Renal pelvis (tissue), 4 donors: Measurements from ENCODE around the gene WNK4. TPM values are rescaled to one million over a fixed set of nuclear protein-coding genes. Genes with fewer than 3 reads are reported as not detected.
"Not testable (repeated sequence)": the region's sequence is repeated elsewhere in the genome, so short reads cannot be mapped to it uniquely, and the experiment has no call there.

ENCODE experiments used
- DNase-seq: peaks from one replicate; pipeline ENCODE4 v3.0.0-alpha.2; 2013
- polyA plus RNA-seq, 3 donors: library from polyadenylated mRNA; unstranded; fragments of 120-200 nt; gene quantifications; one replicate each; pipeline ENCODE4 v1.2.1, GENCODE V29; 2013; ENCODE audit not compliant: insufficient read length in 3 of 3

Gene WNK4
- polyA plus RNA-seq, 3 donors: 9.1 to 13.8 (median 9.3) TPM

GRCh38 chr17:42768006-42768405 lies 12.4 kb upstream of the WNK4 start:
- DNase-seq: not testable (repeated sequence)

DNA sequence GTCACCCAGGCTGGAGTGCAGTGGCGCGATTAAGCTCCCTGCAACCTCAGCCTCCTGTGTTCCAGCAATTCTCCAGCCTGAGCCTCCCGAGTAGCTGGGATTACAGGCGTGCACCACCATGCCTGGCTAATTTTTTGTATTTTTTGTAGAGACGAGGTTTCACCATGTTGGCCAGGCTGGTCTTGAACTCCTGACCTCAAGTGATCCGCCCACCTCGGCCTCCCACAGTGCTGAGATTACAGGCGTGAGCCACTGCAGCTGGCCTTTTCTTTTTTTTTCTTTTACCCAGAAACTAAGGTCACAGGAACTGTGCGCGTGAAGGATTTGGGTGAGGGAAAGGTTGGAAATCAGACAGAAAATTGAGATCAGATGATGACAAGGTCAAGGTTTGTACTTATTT lies 10.4 kb upstream of the WNK4 start:
- not testable (repeated sequence) for DNase-seq

DNA sequence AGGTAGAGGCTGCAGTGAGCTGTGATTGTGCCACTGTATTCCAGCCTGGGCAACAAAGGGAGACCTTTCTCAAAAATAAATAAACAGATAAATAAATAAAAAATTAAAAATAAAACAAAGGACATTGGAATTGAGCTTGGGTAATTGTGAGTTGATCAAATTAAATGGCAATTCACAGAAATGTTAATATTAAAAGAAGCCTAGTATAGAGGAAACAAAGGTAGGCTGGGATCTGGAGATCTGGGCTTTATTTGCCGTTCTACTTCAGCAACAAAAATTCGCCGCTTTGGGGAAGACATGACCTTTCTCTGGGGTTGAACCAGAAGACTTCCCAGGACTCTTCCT lies 7.5 kb upstream of the WNK4 start:
- no peak for DNase-seq

DNA sequence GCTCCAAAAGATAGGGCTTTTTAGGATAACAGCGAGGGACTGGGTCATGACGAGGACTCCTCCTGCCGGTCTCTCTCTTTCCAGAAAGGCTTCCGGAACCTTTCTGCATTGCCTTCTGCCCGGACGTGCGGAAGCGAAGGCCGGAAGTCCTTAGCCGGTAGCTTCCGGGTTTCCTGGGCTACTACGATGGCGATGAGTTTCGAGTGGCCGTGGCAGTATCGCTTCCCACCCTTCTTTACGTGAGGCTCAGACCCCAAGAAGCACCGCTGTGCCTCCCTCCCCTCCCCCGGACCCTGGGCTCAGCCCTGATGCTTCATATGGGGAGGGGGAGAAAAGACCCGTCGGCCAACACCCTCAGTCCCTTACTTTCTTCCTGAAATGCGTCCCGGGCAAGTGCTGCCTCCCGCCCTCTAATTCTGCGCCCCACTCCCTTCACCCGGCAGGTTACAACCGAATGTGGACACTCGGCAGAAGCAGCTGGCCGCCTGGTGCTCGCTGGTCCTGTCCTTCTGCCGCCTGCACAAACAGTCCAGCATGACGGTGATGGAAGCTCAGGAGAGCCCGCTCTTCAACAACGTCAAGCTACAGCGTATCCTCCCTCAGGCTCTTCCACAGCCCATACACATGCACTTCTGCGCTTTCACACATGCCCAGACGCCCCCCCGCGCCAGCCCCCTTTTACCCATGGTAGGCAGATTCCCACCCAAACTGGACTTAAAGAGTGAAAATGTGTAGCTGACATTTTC lies 6.9 kb upstream of the WNK4 start, which contains the start of gene VPS25:
Gene VPS25 (plus strand): TSS at position 160 of the 746 bp plus-strand sequence. CDS start 27 bp downstream, at position 187.
- peak; percentile 83 for DNase-seq

DNA sequence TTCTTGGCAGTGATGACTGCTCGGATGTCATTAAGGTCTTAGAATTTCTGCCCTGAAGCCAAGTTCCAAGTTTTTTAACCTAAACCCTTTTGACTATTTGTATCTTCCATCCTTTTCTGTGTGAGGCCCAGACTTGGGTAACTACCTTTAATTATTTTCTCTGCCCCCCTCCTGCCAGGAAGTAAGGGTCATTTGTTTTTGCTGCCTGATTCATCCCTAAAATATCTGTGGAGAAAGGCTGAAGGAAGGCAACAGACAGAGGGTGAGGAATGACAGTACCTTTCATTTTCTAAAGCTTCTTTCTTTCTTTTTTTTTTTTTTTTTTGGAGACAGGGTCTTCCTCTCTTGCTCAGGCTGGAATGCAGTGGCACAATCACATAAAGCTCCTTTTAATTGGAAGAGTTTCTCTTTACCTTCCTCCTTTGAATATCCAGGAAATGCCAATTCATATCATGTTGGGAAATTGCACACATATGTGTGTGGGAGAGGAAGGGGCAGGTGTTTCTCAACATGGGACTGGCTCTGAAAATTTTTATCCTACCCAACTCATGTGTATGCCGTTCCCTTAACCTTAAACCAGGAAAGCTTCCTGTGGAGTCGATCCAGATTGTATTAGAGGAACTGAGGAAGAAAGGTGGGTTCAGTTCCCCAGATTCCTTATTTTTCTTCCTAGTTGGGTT lies 6.2 kb upstream of the WNK4 start:
- no peak for DNase-seq

DNA sequence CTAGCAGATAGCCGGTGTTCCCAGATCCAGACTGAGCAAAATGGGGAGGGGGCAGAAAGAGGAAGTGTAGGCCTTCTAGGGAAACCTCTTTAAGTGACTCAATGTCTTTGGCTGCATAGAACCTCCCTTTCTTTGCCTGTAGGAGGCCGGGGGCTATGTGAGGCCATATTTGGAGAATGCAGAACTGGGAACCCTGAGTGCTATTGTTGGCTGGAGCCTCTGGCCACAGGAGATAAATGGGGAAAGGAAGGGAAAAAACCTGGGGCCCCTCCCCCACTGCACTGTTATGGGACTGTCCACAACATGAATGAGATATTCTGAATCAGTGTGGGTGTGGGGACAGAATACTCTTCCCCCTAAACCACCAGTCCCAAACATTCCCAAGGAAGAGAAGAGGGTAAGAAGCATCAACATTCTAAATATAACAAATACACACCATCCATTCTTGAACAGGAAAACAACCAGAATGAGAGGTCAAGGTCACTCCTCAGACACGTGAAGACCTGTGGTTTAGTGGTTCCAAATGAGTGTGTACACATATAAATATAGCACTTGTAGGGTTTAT lies 4.8 kb upstream of the WNK4 start:
- DNase-seq: no peak

DNA sequence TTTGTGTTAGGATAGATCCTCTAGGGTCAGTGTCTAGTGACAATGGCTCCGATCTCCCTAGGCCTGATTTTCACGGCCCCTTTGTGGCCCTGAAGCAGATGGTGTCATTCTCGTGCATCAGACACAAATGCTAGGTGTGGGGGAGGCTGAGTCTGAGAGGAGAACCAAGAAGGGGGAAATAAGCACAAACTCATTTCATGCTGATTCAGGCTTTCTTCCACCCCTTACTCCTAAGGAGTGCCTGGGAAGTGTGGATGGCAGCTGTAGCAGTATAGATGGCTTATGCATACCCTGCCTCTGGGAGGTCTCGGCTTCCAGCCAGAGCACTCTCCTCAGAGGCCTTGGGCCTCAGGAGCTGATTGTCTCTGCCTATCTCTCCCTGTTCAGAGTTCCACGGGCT lies 1.8 kb upstream of the WNK4 start:
- DNase-seq: no peak

- DNase-seq: no peak
Measured at GRCh38 chr17:42779304-42779935, 990 bp upstream of the WNK4 start.

DNA sequence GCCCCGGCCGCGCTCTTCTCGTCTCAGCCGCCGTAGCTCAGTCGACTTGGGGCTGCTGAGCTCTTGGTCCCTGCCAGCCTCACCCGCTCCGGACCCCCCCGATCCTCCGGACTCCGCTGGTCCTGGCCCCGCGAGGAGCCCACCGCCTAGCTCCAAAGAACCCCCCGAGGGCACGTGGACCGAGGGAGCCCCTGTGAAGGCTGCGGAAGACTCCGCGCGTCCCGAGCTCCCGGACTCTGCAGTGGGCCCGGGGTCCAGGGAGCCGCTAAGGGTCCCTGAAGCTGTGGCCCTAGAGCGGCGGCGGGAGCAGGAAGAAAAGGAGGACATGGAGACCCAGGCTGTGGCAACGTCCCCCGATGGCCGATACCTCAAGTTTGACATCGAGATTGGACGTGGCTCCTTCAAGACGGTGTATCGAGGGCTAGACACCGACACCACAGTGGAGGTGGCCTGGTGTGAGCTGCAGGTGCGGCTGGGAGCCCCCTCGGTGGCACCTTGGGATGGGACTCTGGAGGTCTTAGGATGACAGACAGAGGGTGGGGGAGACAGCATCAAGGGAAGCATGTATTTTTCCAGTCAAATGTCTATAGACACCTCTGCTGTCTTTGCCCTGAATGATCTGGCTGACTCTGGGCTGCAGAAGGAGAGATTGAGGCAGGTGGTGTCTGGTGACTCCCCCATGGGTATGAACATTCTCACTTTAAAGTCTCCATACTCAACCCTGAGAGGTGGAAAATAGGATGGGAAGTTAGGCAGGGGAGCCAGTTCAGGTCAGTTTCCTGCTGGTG lies 635 bp downstream of the WNK4 start:
- no peak for DNase-seq

- no peak for DNase-seq
Measured at GRCh38 chr17:42781639-42782165, 1.3 kb downstream of the WNK4 start.

GRCh38 chr17:42782166-42783061 lies 2.0 kb downstream of the WNK4 start:
- no peak for DNase-seq

DNA sequence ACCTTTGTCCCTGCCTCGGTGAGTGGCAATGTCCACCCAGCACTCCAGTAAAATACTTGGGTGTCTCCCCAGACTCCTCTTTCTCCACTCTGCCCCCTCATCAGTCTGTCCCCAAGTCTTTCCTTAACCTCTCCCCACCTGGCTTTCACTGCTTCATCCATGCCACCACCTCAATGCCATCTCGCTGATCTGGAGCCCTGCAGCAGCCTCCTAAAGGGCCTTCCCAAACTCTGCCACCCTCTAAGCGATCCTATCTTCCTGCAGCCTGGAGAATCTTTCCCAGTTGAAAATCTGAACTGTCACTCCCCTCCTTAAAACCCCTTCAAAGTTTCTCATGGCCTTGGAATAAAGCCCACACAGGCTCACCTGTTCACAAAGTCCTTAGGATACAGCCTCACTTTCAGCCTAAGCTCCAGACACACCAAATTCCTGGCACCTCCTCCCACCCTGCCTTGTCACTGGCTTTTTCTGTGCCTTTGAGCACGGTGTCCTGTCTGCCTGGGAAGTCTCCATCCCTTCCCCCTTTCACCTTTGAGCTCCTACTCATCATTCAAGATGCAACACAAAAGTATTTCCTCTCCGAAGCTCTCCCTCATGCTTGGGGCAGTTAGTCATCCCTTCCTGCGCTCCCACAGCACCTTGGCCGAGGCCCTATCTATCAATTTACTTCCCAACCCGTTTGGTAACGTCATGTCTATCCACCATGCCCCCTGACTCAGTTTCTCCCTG lies 2.8 kb downstream of the WNK4 start:
- DNase-seq: no peak

DNA sequence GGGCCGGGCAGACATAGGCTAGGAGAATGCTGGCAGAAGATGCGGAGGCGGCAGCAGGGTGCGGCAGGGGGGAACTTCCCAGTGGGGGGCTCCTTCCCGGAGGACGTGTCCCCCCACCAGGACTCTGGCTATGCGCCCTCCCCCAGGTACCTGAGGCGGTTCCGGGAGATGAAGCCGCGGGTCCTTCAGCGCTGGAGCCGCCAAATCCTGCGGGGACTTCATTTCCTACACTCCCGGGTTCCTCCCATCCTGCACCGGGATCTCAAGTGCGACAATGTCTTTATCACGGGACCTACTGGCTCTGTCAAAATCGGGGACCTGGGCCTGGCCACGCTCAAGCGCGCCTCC lies 3.4 kb downstream of the WNK4 start:
- no peak for DNase-seq

- no peak for DNase-seq
Measured at GRCh38 chr17:42784409-42784808, 4.0 kb downstream of the WNK4 start.

DNA sequence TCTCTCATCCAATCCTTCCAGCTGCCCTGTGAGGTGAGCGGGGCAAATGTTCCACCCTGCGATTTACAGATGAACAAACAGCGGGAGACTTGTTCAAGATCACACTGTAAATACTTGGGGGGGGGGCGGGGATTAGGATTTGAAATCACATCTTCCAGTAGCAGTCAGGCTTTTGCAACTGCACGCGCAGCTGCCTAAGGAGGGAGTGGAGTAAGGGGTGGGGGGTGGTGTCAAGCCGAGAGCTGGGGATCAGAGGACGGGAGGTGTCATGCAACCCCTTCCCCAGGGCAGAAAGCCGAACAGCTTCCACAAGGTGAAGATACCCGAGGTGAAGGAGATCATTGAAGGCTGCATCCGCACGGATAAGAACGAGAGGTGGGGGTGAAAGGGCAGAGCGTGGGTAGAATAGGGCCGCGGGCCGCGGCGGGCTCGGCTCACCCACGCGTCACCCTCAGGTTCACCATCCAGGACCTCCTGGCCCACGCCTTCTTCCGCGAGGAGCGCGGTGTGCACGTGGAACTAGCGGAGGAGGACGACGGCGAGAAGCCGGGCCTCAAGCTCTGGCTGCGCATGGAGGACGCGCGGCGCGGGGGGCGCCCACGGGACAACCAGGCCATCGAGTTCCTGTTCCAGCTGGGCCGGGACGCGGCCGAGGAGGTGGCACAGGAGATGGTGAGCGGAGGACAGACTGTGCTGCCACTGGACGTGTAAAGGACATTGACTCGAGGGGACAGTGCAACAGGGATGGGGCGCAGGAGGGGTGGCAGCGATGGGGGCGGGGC lies 4.6 kb downstream of the WNK4 start:
- no peak for DNase-seq

DNA sequence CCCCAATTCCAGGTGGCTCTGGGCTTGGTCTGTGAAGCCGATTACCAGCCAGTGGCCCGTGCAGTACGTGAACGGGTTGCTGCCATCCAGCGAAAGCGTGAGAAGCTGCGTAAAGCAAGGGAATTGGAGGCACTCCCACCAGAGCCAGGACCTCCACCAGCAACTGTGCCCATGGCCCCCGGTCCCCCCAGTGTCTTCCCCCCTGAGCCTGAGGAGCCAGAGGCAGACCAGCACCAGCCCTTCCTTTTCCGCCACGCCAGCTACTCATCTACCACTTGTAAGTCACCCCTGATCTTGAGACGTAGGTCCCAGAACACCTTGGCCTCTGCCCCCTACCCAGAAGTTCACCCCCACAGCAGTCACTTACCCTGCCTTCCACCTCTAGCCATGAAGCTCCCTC lies 6.9 kb downstream of the WNK4 start:
- no peak for DNase-seq

DNA sequence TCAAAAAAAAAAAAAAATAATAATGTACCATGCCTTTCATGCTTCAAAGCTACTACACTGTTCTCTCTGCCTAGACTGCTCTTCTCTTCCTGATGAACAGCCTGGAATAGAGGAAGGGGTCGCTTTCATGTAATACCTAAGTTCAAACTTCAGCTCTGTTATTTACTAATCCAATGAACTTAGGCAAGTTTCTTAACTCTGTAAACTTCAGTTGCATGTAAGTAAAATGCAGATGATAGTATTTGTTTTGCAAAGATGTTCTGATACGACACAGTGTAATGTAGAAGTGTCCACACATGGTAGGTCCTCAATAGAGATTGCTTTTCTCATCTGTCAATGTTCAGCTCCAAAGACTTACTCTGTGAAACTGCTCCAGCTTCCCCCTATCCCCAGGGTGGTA lies 11.5 kb downstream of the WNK4 start:
- no peak for DNase-seq

GRCh38 chr17:42792545-42792944 lies 12.1 kb downstream of the WNK4 start:
- no peak for DNase-seq

DNA sequence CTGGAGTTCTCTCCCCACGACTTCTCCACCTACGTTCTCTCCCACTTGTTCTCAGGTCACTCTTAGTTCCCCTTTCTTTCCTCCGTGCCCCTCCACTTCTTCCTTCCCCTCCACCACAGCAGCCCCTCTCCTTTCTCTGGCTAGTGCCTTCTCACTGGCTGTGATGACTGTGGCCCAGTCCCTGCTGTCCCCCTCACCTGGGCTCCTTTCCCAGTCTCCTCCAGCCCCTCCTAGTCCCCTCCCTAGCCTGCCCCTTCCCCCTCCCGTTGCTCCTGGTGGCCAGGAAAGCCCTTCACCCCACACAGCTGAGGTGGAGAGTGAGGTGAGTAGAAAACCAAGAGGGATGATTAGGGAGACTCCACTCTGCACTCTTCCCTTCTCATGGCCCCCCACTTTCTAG lies 14.7 kb downstream of the WNK4 start:
- no peak for DNase-seq
